Glutamatergic neuron (in vitro differentiated cells): ENCODE data around the gene CASK. TPM values are rescaled to one million over a fixed set of nuclear protein-coding genes. Genes with fewer than 3 reads are reported as not detected.

ENCODE experiments used
- DNase-seq: peaks from one replicate; pipeline ENCODE4 v3.0.0; 2022
- H3K27ac Mint-ChIP-seq: one replicate; pipeline ENCODE4 v1.8.0; 2020; ENCODE audit warnings: mild to moderate bottlenecking, mixed read lengths, inconsistent platforms; ENCODE audit not compliant: unreplicated experiment
- H3K27me3 Mint-ChIP-seq: one replicate; pipeline ENCODE4 v1.8.0; 2020; ENCODE audit warnings: mild to moderate bottlenecking, moderate library complexity, mixed read lengths, inconsistent platforms; ENCODE audit not compliant: unreplicated experiment
- H3K36me3 Mint-ChIP-seq: one replicate; pipeline ENCODE4 v1.8.0; 2020; ENCODE audit warnings: mild to moderate bottlenecking, mixed read lengths, inconsistent platforms; ENCODE audit not compliant: unreplicated experiment
- H3K4me1 Mint-ChIP-seq: one replicate; pipeline ENCODE4 v1.8.0; 2020; ENCODE audit warnings: mild to moderate bottlenecking, low read depth, mixed read lengths, inconsistent platforms; ENCODE audit not compliant: unreplicated experiment
- H3K4me3 Mint-ChIP-seq: one replicate; pipeline ENCODE4 v1.8.0; 2020; ENCODE audit warnings: mild to moderate bottlenecking, mixed read lengths, inconsistent platforms; ENCODE audit not compliant: unreplicated experiment
- H3K9me3 Mint-ChIP-seq: one replicate; pipeline ENCODE4 v1.8.0; 2020; ENCODE audit warnings: mild to moderate bottlenecking, moderate library complexity, mixed read lengths, inconsistent platforms; ENCODE audit not compliant: unreplicated experiment
- long read RNA-seq: library from polyadenylated mRNA; unstranded; transcript quantifications from one replicate; pipeline ENCODE4 v2.0.0, GENCODE V29; 2020; ENCODE audit not compliant: unreplicated experiment
- total RNA-seq: library from RNA; stranded (reverse); fragmentation: NEBNext Ultra II Directional; extraction: Animal tissue kit (Norgen Biotek cat#: 25700); gene quantifications from one replicate; pipeline ENCODE4 v1.2.1, GENCODE V29; 2021; ENCODE audit not compliant: unreplicated experiment
- TF ChIP-seq, protein P1 (sequence below): fragments of 200-600 bp; sonication (generic); IDR thresholded peaks from one replicate; pipeline ENCODE4 v1.5.0; 2021; ENCODE audit not compliant: partially characterized antibody, unreplicated experiment

CASK gene, protein sequence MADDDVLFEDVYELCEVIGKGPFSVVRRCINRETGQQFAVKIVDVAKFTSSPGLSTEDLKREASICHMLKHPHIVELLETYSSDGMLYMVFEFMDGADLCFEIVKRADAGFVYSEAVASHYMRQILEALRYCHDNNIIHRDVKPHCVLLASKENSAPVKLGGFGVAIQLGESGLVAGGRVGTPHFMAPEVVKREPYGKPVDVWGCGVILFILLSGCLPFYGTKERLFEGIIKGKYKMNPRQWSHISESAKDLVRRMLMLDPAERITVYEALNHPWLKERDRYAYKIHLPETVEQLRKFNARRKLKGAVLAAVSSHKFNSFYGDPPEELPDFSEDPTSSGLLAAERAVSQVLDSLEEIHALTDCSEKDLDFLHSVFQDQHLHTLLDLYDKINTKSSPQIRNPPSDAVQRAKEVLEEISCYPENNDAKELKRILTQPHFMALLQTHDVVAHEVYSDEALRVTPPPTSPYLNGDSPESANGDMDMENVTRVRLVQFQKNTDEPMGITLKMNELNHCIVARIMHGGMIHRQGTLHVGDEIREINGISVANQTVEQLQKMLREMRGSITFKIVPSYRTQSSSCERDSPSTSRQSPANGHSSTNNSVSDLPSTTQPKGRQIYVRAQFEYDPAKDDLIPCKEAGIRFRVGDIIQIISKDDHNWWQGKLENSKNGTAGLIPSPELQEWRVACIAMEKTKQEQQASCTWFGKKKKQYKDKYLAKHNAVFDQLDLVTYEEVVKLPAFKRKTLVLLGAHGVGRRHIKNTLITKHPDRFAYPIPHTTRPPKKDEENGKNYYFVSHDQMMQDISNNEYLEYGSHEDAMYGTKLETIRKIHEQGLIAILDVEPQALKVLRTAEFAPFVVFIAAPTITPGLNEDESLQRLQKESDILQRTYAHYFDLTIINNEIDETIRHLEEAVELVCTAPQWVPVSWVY
- 173 TPM for total RNA-seq
- long read RNA-seq, full-length matches to known transcripts: 2 of 2 reads
- long read RNA-seq, partial matches to known transcripts: 0 of 2 reads
- long read RNA-seq, other reads (novel, unspliced or antisense): 0 of 2 reads

DNA sequence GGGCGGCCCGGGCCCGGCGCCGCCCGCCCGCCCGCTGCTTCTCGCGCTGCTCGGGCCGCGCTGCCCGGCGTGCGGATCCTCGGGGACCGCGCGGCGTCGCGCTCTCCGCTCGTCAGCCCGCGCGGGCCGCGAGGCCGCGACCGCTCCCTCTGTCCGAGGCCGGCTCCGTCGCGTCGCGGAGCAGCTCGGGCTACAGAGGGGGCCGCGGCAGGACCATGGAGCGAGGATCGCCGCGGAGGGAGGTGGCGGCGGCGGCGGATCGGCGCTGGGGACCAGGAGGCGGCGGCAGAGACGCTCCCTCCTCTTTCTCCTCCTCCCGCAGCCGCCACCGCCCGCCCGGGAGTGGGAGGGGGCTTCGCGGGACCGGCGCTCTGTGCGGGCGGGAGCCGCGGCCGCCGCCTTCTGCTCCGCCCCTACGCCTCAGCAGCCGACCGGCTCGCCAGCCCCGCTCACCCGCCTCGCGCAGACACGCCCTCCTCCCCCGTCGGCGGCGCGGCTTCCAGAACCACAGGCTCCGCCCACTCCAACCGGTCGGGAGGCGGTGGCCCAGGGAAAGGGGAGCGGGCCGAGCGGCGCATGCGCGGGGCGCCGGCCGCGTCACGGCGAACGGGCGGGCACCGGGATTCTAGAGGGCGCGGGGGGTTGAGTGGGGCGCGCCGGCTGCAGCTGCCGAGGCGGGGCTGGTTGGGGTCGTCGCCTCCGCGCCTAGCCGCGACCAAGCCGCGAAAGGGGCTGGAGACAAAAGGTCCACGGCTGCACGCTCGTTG, at the start of gene CASK:
TSS of gene CASK (minus strand) at position 344 of the 767 bp plus-strand sequence. CDS start 566 bp downstream, outside the sequence.
- Mint-ChIP-seq H3K36me3 (no peaks in the 10 kb centered on the region), H3K9me3 (no peaks in the 10 kb centered on the region)

DNA sequence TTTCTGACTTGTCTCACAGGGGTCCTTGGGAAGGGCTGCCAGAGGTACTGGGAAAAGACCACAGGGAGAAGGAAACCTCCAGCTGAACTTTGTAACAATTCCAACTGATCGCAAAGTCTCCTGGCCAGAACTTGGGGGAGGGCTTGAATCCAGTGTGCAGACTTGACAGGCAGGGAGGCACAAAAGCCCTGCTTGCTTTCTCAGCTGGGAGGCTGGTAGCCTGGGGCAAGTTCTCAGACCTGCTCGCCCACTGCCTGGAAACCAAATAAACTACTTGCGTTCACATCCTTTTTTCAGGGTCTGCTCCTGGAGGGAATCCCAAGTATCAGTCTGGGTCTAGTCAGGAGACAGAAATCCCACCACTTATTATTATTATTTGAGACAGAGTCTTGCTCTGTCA, 48.0 kb upstream of the CASK start:
- Mint-ChIP-seq H3K27ac (no peak overlapping the region), H3K4me1 (no peaks in the 10 kb centered on the region), H3K27me3 (no peaks in the 10 kb centered on the region), H3K9me3 (no peaks in the 10 kb centered on the region), H3K36me3 (no peaks in the 10 kb centered on the region), H3K4me3 (no peak overlapping the region)
- DNase-seq: no peak
- TF ChIP-seq, protein P1, sequence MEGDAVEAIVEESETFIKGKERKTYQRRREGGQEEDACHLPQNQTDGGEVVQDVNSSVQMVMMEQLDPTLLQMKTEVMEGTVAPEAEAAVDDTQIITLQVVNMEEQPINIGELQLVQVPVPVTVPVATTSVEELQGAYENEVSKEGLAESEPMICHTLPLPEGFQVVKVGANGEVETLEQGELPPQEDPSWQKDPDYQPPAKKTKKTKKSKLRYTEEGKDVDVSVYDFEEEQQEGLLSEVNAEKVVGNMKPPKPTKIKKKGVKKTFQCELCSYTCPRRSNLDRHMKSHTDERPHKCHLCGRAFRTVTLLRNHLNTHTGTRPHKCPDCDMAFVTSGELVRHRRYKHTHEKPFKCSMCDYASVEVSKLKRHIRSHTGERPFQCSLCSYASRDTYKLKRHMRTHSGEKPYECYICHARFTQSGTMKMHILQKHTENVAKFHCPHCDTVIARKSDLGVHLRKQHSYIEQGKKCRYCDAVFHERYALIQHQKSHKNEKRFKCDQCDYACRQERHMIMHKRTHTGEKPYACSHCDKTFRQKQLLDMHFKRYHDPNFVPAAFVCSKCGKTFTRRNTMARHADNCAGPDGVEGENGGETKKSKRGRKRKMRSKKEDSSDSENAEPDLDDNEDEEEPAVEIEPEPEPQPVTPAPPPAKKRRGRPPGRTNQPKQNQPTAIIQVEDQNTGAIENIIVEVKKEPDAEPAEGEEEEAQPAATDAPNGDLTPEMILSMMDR: no peak

More for the DNA sequence above, at the start of gene CASK:
- Mint-ChIP-seq H3K4me3 (peak within 1 kb of the TSS; percentile 94), H3K27ac (peak within 1 kb of the TSS; percentile 96), H3K27me3 (peaks cover 5% of the 10 kb centered on the region), H3K4me1 (peaks cover 5% of the 10 kb centered on the region)
- TF ChIP-seq, protein P1: no peak
- DNase-seq: peak; percentile 94

DNA sequence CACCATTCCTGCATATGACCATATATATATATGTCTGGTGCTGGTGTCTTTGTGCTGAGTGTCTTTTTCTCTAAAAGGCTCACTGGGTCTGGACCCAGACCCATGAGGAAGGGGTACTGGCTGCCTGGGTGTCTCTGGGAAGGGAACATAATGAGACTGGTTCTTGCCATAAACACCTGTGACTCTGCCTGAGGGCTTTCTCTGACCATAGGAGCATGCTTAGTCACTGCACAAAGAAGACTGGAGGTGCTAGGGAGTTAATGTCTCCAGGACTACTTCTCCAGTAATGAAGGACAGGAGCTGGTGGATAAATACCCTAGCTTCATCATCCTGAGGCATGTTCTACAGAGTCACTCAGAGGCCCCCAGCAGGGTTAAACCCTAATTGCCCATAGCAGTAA, 47.1 kb upstream of the CASK start:
- no peaks in the 10 kb centered on the region for H3K36me3 Mint-ChIP-seq
- no peaks in the 10 kb centered on the region for H3K4me1 Mint-ChIP-seq
- H3K27ac Mint-ChIP-seq: no peak overlapping the region
- no peak for DNase-seq
- H3K9me3 Mint-ChIP-seq: peaks cover 1% of the 10 kb centered on the region
- no peaks in the 10 kb centered on the region for H3K27me3 Mint-ChIP-seq
- TF ChIP-seq, protein P1: no peak
- H3K4me3 Mint-ChIP-seq: no peak overlapping the region

DNA sequence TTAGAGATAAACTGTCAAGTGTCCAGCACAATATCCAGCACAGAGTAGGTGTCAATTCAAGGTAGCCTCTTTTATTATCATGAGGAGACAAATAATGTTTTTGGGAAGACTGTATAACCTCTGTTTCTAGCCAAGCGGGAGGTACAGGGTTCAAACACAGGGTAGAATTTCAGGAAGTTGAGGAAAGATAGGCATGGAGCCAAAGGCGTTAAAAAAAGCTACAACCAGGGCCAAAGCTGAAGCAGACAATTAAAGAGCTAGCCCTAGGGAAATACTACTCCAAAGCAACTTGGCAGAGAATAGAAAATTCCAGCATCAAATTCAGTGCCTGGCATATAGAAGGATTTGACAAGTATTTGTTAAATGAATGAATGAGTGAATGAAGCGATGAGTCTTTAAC, 40.0 kb upstream of the CASK start:
- TF ChIP-seq, protein P1: no peak
- DNase-seq: no peak
- H3K9me3 Mint-ChIP-seq: peaks cover 1% of the 10 kb centered on the region
- H3K27me3 Mint-ChIP-seq: no peaks in the 10 kb centered on the region
- no peaks in the 10 kb centered on the region for H3K36me3 Mint-ChIP-seq
- no peaks in the 10 kb centered on the region for H3K4me1 Mint-ChIP-seq
- no peak overlapping the region for H3K27ac Mint-ChIP-seq
- H3K4me3 Mint-ChIP-seq: no peak overlapping the region
